ENCODE data around the gene RANBP3.
A peak's percentile ranks its signal among the peaks of the same experiment; 100 is the strongest.

- TF ChIP-seq, protein P1, sequence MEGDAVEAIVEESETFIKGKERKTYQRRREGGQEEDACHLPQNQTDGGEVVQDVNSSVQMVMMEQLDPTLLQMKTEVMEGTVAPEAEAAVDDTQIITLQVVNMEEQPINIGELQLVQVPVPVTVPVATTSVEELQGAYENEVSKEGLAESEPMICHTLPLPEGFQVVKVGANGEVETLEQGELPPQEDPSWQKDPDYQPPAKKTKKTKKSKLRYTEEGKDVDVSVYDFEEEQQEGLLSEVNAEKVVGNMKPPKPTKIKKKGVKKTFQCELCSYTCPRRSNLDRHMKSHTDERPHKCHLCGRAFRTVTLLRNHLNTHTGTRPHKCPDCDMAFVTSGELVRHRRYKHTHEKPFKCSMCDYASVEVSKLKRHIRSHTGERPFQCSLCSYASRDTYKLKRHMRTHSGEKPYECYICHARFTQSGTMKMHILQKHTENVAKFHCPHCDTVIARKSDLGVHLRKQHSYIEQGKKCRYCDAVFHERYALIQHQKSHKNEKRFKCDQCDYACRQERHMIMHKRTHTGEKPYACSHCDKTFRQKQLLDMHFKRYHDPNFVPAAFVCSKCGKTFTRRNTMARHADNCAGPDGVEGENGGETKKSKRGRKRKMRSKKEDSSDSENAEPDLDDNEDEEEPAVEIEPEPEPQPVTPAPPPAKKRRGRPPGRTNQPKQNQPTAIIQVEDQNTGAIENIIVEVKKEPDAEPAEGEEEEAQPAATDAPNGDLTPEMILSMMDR (IDR thresholded peaks at IDR 0.05): no peak
- TF ChIP-seq POLR2A (IDR thresholded peaks at IDR 0.05): peak in 1 of 2 donors; percentile 87
Observed at GRCh38 chr19:5977785-5978605, at the start of gene RANBP3.

All from thyroid gland (tissue), 4 donors.